ENCODE measurements around the gene SEC14L3.

DNA sequence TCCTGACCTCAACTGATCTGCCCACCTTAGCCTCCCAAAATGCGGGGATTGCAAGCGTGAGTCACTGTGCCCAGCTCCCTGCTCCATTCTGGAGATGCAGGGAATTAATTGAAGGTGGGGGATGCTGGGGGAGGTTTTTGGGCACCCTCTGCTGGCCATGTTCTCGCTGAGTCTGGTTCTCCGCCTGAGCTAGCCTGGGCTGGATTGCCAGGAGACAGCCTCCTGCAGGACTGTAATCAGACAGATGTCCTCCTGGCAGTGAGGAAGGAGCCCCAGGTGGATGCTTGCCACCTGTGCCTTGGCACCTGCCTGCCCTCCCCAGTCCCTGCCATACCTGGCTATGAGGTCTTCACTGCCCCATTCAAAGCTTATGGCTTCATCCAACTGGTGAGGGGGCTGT is 40.9 kb downstream of the SEC14L3 start:
- TF ChIP-seq, protein P1, sequence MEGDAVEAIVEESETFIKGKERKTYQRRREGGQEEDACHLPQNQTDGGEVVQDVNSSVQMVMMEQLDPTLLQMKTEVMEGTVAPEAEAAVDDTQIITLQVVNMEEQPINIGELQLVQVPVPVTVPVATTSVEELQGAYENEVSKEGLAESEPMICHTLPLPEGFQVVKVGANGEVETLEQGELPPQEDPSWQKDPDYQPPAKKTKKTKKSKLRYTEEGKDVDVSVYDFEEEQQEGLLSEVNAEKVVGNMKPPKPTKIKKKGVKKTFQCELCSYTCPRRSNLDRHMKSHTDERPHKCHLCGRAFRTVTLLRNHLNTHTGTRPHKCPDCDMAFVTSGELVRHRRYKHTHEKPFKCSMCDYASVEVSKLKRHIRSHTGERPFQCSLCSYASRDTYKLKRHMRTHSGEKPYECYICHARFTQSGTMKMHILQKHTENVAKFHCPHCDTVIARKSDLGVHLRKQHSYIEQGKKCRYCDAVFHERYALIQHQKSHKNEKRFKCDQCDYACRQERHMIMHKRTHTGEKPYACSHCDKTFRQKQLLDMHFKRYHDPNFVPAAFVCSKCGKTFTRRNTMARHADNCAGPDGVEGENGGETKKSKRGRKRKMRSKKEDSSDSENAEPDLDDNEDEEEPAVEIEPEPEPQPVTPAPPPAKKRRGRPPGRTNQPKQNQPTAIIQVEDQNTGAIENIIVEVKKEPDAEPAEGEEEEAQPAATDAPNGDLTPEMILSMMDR (IDR thresholded peaks at IDR 0.05): no peak
- no peak for TF ChIP-seq POLR2A (IDR thresholded peaks at IDR 0.05)

All from ovary (tissue), 3 donors.